Loucy (cell line): ENCODE data around the gene GSK3B.
A peak's percentile ranks its signal among the peaks of the same experiment; 100 is the strongest.

Source experiments
- H2AFZ ChIP-seq: fragments of 200-600 bp; sonication (generic); 2 replicates; pipeline ENCODE4 v1.6.0; 2016; ENCODE audit warnings: antibody characterized with exemption, mild to moderate bottlenecking, low read length, moderate library complexity
- H3F3A ChIP-seq: fragments of 200-600 bp; 2 replicates; pipeline ENCODE4 v1.6.0; 2016; ENCODE audit warnings: antibody characterized with exemption, low read depth, mild to moderate bottlenecking
- H3K27me3 ChIP-seq: fragments of 200-600 bp; sonication (generic); 2 replicates; pipeline ENCODE4 v1.6.1; 2014; ENCODE audit warnings: low read length, mild to moderate bottlenecking; ENCODE audit not compliant: insufficient read depth, poor library complexity, severe bottlenecking
- H3K36me3 ChIP-seq: fragments of 200-600 bp; sonication (generic); 2 replicates; pipeline ENCODE4 v1.6.1; 2016; ENCODE audit warnings: low read length; ENCODE audit not compliant: insufficient read depth
- H3K4me1 ChIP-seq: fragments of 200-600 bp; sonication (generic); 2 replicates; pipeline ENCODE4 v1.5.1; 2014; ENCODE audit warnings: low read length, mild to moderate bottlenecking; ENCODE audit not compliant: insufficient read depth, poor library complexity, severe bottlenecking
- H3K4me2 ChIP-seq: fragments of 200-600 bp; sonication (generic); 2 replicates; pipeline ENCODE4 v1.6.0; 2014; ENCODE audit warnings: antibody characterized with exemption, low read length, low read depth, mild to moderate bottlenecking; ENCODE audit not compliant: poor library complexity, severe bottlenecking
- H3K4me3 ChIP-seq: fragments of 200-600 bp; sonication (generic); 2 replicates; pipeline ENCODE4 v1.5.1; 2014; ENCODE audit warnings: low read length, mild to moderate bottlenecking, mixed read lengths; ENCODE audit not compliant: poor library complexity, severe bottlenecking
- H3K79me2 ChIP-seq: fragments of 200-600 bp; sonication (generic); 2 replicates; pipeline ENCODE4 v1.6.1; 2014; ENCODE audit warnings: low read length; ENCODE audit not compliant: insufficient read depth
- H3K9ac ChIP-seq: fragments of 200-600 bp; sonication (generic); 2 replicates; pipeline ENCODE4 v1.6.0; 2014; ENCODE audit warnings: mild to moderate bottlenecking, low read depth, low read length, moderate library complexity; ENCODE audit not compliant: poor library complexity, severe bottlenecking
- H3K9me2 ChIP-seq: fragments of 200-600 bp; sonication (generic); replicated peaks from 2 replicates; pipeline ENCODE4 v1.6.1; 2016; ENCODE audit warnings: low read depth, low read length, mixed read lengths
- H3K9me3 ChIP-seq: fragments of 200-600 bp; sonication (generic); 2 replicates; pipeline ENCODE4 v1.6.1; 2014; ENCODE audit warnings: mild to moderate bottlenecking, antibody characterized with exemption, low read length, low read depth; ENCODE audit not compliant: insufficient read depth
- H4K20me1 ChIP-seq: fragments of 200-600 bp; sonication (generic); 2 replicates; pipeline ENCODE4 v1.6.0; 2014; ENCODE audit warnings: antibody characterized with exemption, low read length, mild to moderate bottlenecking; ENCODE audit not compliant: insufficient read depth, poor library complexity, severe bottlenecking
- CTCF ChIP-seq: fragments of 200-600 bp; sonication (generic); conservative IDR thresholded peaks from 2 replicates; pipeline ENCODE4 v1.5.1; 2014; ENCODE audit warnings: mild to moderate bottlenecking, antibody characterized with exemption, low read length
- EZH2phosphoT487 ChIP-seq: fragments of 200-600 bp; IDR thresholded peaks from 2 replicates; pipeline ENCODE4 v1.6.1; 2018; ENCODE audit warnings: antibody characterized with exemption, mild to moderate bottlenecking, moderate library complexity, borderline replicate concordance

Gene GSK3B

DNA sequence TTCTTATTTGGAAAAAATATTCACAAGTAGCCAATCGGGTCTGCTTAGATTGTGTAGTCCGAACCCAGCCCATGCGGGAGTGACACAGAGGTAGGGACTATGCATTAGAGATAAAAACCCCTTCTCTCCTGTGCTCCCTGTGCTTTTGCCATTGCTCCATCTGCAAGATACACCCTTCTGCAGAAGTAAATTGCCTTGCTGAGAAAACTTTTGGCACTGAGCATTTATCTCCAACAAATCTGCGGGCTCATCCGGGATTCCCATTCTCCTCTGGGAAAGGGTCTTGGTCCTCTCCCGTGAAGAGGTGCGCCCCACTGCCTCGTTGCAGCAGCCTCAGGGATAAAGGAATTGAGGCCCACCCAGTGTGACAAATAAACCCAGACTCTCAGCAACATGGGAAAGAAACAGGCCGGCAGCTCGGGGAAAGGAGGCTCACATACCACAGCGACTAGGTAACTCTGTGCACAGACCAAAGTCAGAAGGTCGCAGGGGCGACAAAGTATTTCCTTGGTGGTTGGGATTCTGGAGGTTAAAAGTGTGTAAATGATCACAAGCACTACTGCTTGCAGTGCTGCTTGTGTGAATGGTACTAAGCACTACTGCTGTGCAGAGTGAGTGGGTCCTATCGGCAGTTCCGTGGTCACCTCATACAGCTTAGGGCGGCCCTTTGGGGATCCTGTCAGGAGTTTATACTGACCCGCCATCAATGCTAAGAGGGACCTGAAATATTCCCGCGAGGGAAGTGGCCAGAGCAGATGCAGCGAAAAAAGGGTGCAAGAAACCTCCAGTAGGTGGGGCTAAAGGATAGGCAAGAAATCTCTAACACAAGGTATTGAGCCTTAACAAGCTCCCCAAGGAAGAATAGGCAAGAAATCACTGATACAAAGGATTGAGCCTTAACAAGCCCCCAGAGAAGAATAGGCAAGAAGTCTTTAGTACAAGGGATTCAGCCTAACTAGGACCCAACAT lies 54.3 kb downstream of the GSK3B start:
- TF ChIP-seq EZH2phosphoT487 (no peak), CTCF (peak; percentile 69)
- Histone ChIP-seq H3K79me2 (peaks cover 100% of the 10 kb centered on the region), H3F3A (no peaks in the 10 kb centered on the region), H3K4me2 (no peak overlapping the region), H2AFZ (no peak overlapping the region), H4K20me1 (peaks cover 95% of the 10 kb centered on the region), H3K4me1 (no peaks in the 10 kb centered on the region), H3K9me2 (no peaks in the 10 kb centered on the region), H3K9ac (no peak overlapping the region), H3K27me3 (no peaks in the 10 kb centered on the region), H3K4me3 (no peak overlapping the region), H3K36me3 (peaks cover 33% of the 10 kb centered on the region), H3K9me3 (peaks cover 2% of the 10 kb centered on the region; the same call in 1 of the 2 replicates)

- Histone ChIP-seq H2AFZ (no peak overlapping the region), H3K79me2 (peaks cover 100% of the 10 kb centered on the region), H3K4me2 (no peak overlapping the region), H3K9ac (no peak overlapping the region), H3K36me3 (peaks cover 7% of the 10 kb centered on the region), H3F3A (no peaks in the 10 kb centered on the region), H3K27me3 (no peaks in the 10 kb centered on the region), H3K9me3 (peaks cover 2% of the 10 kb centered on the region; the same call in 1 of the 2 replicates), H4K20me1 (peaks cover 91% of the 10 kb centered on the region), H3K9me2 (no peaks in the 10 kb centered on the region), H3K4me1 (no peaks in the 10 kb centered on the region), H3K4me3 (no peak overlapping the region)
- TF ChIP-seq EZH2phosphoT487 = no peak
- TF ChIP-seq CTCF = no peak
Observed at GRCh38 chr3:120033596-120033995, 60.7 kb downstream of the GSK3B start.

DNA sequence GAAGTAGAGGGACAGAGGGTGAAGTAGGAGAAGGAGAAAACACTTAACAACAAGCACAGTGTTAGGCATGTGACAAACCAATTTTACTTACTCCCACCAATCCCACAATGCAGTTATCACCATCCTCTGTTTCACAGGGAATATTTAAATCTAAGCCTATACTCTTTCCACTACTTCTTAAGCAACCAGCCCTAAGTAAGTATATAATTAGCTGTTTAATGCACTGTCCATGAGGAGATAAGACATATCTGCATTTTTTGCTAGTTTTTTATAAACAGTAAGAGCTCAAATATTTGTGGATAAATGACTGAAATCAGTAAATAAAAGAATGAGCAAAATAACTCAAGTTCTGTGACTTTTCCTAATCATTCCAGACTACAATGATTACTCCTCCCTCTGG lies 62.7 kb downstream of the GSK3B start:
- H4K20me1 ChIP-seq = peaks cover 85% of the 10 kb centered on the region
- H3F3A ChIP-seq = no peaks in the 10 kb centered on the region; the same call in 1 of the 2 replicates
- no peaks in the 10 kb centered on the region for H3K27me3 ChIP-seq
- H3K36me3 ChIP-seq = peaks cover 2% of the 10 kb centered on the region; the same call in 1 of the 2 replicates
- no peak for TF ChIP-seq CTCF
- no peak for TF ChIP-seq EZH2phosphoT487
- no peaks in the 10 kb centered on the region for H3K9me2 ChIP-seq
- no peaks in the 10 kb centered on the region for H3K4me1 ChIP-seq
- H2AFZ ChIP-seq = no peak overlapping the region
- no peak overlapping the region for H3K9ac ChIP-seq
- H3K9me3 ChIP-seq = no peaks in the 10 kb centered on the region; the same call in 1 of the 2 replicates
- H3K4me2 ChIP-seq = no peak overlapping the region
- H3K4me3 ChIP-seq = no peak overlapping the region
- peaks cover 100% of the 10 kb centered on the region for H3K79me2 ChIP-seq
